OCI-LY3 (cell line): ENCODE measurements around the gene CFAP74.

Source experiments
- H2AFZ ChIP-seq: fragments of 200-600, 300-600 bp; shearing (Covaris generic); 2 replicates; pipeline ENCODE4 v1.6.0; 2014; ENCODE audit warnings: antibody characterized with exemption, low read depth, low read length
- H3K27ac ChIP-seq: fragments of 200-600, 300-600 bp; sonication (generic); 2 replicates; pipeline ENCODE4 v1.5.1; 2014; ENCODE audit warnings: mild to moderate bottlenecking, low read length, moderate library complexity, mixed read lengths
- H3K27me3 ChIP-seq: fragments of 200-600, 300-600 bp; sonication (generic); 2 replicates; pipeline ENCODE4 v1.6.1; 2014; ENCODE audit warnings: low read depth, low read length, mixed read lengths
- H3K36me3 ChIP-seq: fragments of 200-600, 300-600 bp; sonication (generic); replicated peaks from 2 replicates; pipeline ENCODE3; 2014; ENCODE audit warnings: low read depth, low read length, mixed read lengths
- H3K4me1 ChIP-seq: fragments of 300-600, 200-600 bp; sonication (generic); 2 replicates; pipeline ENCODE4 v1.6.1; 2014; ENCODE audit warnings: low read length, mixed read lengths
- H3K4me2 ChIP-seq: fragments of 200-600, 300-600 bp; sonication (generic); 2 replicates; pipeline ENCODE4 v1.6.1; 2014; ENCODE audit warnings: low read length, mixed read lengths
- H3K4me3 ChIP-seq: fragments of 300-600, 200-600 bp; sonication (generic); 2 replicates; pipeline ENCODE4 v1.5.1; 2014; ENCODE audit warnings: antibody characterized with exemption, mild to moderate bottlenecking, low read length, moderate library complexity
- H3K79me2 ChIP-seq: fragments of 300-600, 200-600 bp; shearing (Covaris generic); 2 replicates; pipeline ENCODE4 v1.6.1; 2014; ENCODE audit warnings: mild to moderate bottlenecking, low read length, mixed read lengths
- H3K9ac ChIP-seq: fragments of 300-600, 200-600 bp; shearing (Covaris generic); 2 replicates; pipeline ENCODE4 v1.6.0; 2014; ENCODE audit warnings: mild to moderate bottlenecking, low read length, moderate library complexity
- H3K9me3 ChIP-seq: fragments of 200-600, 300-600 bp; shearing (Covaris generic); 2 replicates; pipeline ENCODE4 v1.6.1; 2014; ENCODE audit warnings: low read length, mixed read lengths; ENCODE audit not compliant: insufficient read depth
- H4K20me1 ChIP-seq: fragments of 200-600, 300-600 bp; sonication (generic); 2 replicates; pipeline ENCODE4 v1.6.1; 2016; ENCODE audit warnings: low read length, mixed read lengths; ENCODE audit not compliant: insufficient read depth
- EZH2phosphoT487 ChIP-seq: fragments of 200-600 bp; shearing (Covaris generic); IDR thresholded peaks from 2 replicates; pipeline ENCODE4 v1.6.1; 2018; ENCODE audit warnings: antibody characterized with exemption, mixed run types, low read depth
- TF ChIP-seq, protein P1 (sequence below): fragments of 200-600, 300-600 bp; sonication (generic); IDR thresholded peaks from 2 replicates; pipeline ENCODE4 v1.5.1; 2014; ENCODE audit warnings: antibody characterized with exemption, low read length, low read depth

Gene CFAP74

DNA sequence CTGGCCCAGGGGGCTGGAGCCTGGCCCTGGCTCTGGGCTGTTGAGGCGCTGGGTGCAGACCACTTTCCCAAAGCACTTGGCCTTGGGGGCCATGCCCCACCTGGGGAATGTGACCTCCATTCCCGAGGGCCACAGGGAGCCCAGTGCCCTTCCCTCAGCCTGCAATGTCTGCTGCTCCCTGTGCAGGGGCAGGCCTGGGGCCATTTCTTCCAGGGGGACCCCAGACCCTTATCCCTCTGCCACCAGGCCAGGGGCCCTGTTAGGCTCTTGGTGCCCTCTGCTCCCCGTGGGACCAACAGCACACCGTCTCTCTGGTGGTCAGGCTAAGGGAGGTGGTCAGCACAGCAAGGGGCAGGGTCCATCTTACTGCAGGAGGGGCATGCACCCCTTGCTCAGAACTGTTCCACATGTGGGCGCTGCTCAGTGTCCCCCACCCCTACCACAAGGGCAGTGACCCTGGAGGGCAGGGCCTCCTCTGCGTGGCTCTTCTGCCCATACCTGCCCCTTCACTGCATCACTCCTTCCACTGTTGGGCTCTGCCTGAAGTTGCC is 83.5 kb downstream of the CFAP74 start:
- peak overlapping the region; percentile 14; the same call in 1 of the 2 replicates for H3K9ac ChIP-seq
- no peak overlapping the region for H2AFZ ChIP-seq
- no peaks in the 10 kb centered on the region for H3K79me2 ChIP-seq
- H3K4me2 ChIP-seq = peak overlapping the region; percentile 76
- no peak for TF ChIP-seq EZH2phosphoT487
- TF ChIP-seq, protein P1, sequence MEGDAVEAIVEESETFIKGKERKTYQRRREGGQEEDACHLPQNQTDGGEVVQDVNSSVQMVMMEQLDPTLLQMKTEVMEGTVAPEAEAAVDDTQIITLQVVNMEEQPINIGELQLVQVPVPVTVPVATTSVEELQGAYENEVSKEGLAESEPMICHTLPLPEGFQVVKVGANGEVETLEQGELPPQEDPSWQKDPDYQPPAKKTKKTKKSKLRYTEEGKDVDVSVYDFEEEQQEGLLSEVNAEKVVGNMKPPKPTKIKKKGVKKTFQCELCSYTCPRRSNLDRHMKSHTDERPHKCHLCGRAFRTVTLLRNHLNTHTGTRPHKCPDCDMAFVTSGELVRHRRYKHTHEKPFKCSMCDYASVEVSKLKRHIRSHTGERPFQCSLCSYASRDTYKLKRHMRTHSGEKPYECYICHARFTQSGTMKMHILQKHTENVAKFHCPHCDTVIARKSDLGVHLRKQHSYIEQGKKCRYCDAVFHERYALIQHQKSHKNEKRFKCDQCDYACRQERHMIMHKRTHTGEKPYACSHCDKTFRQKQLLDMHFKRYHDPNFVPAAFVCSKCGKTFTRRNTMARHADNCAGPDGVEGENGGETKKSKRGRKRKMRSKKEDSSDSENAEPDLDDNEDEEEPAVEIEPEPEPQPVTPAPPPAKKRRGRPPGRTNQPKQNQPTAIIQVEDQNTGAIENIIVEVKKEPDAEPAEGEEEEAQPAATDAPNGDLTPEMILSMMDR = no peak
- no peak overlapping the region for H3K27ac ChIP-seq
- no peaks in the 10 kb centered on the region for H3K27me3 ChIP-seq
- H3K36me3 ChIP-seq = no peaks in the 10 kb centered on the region
- H3K9me3 ChIP-seq = no peaks in the 10 kb centered on the region
- H4K20me1 ChIP-seq = no peaks in the 10 kb centered on the region
- no peaks in the 10 kb centered on the region; the same call in 1 of the 2 replicates for H3K4me1 ChIP-seq
- peak overlapping the region; percentile 76 for H3K4me3 ChIP-seq

DNA sequence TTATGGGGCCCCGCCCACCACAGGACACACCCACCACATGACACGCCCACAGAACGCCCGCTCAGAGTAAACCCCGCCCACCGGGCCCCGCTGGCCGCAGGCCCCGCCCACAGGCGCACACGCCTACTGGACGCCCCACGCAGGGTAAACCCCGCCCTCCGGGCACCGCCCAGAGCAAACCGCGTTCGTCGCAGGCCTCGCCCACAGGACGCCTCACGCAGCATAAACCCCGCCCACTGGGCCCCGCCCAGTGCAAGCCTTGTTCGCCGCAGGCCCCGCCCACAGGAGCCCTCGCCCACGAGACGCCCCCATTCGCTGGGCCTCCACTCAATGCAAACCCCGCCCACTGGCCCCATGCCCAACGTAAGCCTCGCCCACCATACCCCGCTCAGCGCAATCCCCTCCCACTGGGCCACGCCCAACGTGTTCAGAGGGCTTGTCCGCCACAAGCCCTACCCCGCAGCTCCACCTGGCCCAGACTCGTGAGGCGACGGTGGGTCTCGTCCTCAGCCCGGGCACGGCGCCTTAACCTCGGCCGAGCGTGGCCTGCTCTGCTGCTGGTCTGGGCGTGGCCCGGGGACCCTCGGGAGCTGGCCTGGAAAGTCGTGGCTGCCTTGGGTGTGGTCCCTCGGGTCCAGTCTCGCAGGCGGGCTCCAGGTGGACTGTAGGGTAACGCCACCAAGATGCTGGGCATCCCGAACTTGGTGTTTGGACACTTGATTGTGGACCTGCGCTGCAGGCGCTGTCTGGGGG is 84.1 kb downstream of the CFAP74 start:
- Histone ChIP-seq H3K4me1 (no peaks in the 10 kb centered on the region; the same call in 1 of the 2 replicates), H3K4me3 (peak overlapping the region; percentile 76), H3K27me3 (no peaks in the 10 kb centered on the region), H3K79me2 (no peaks in the 10 kb centered on the region), H2AFZ (no peak overlapping the region), H3K9ac (peak overlapping the region; percentile 14; the same call in 1 of the 2 replicates), H4K20me1 (no peaks in the 10 kb centered on the region), H3K36me3 (no peaks in the 10 kb centered on the region), H3K27ac (no peak overlapping the region), H3K9me3 (no peaks in the 10 kb centered on the region), H3K4me2 (peak overlapping the region; percentile 76)
- TF ChIP-seq, protein P1 = no peak
- no peak for TF ChIP-seq EZH2phosphoT487

DNA sequence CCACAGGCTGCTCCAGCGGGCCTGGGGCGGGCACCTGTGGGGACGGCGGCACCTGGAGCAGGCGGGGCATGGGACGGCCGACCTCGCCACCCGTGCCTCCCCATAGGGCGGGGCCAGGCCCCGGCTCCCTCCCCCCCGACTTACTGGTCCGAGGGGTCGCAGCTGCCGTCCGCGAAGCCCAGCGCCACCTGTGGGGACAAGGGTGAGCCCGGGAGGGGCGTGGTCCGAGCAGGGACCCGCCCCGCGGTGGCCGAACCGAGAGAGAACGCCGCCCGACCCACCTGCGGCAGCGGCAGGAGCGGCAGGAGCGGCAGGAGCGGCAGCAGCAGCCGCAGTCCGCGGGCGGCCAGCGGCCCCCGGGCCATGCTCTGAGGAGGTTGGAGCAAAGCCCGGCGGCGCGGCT is 84.7 kb downstream of the CFAP74 start, which contains the start of gene TMEM52:
TSS of gene TMEM52 (minus strand) at position 379 of the 403 bp plus-strand sequence. CDS start at position 365, 14 bp downstream.
- Histone ChIP-seq H2AFZ (no peak within 1 kb of the TSS), H3K36me3 (no peaks in the 10 kb centered on the region), H3K4me3 (peak within 1 kb of the TSS; percentile 76), H4K20me1 (no peaks in the 10 kb centered on the region), H3K9me3 (no peaks in the 10 kb centered on the region), H3K27me3 (no peaks in the 10 kb centered on the region), H3K27ac (no peak within 1 kb of the TSS), H3K9ac (peak within 1 kb of the TSS; percentile 14; the same call in 1 of the 2 replicates), H3K79me2 (no peaks in the 10 kb centered on the region), H3K4me1 (no peaks in the 10 kb centered on the region; the same call in 1 of the 2 replicates), H3K4me2 (peak within 1 kb of the TSS; percentile 76)
- no peak for TF ChIP-seq EZH2phosphoT487
- TF ChIP-seq, protein P1 = 0 out of 2 replicates have a peak, but pooled peaks have one; percentile 8
